GM19099 (cell line): ENCODE measurements around the gene DDR2.

ENCODE experiments used
- POLR2A ChIP-seq: IDR thresholded peaks from 3 replicates; pipeline ENCODE4 v1.6.1; 2011; ENCODE audit warnings: low read depth; ENCODE audit not compliant: insufficient read length; ENCODE audit errors: extremely low read depth

The DDR2 gene

DNA sequence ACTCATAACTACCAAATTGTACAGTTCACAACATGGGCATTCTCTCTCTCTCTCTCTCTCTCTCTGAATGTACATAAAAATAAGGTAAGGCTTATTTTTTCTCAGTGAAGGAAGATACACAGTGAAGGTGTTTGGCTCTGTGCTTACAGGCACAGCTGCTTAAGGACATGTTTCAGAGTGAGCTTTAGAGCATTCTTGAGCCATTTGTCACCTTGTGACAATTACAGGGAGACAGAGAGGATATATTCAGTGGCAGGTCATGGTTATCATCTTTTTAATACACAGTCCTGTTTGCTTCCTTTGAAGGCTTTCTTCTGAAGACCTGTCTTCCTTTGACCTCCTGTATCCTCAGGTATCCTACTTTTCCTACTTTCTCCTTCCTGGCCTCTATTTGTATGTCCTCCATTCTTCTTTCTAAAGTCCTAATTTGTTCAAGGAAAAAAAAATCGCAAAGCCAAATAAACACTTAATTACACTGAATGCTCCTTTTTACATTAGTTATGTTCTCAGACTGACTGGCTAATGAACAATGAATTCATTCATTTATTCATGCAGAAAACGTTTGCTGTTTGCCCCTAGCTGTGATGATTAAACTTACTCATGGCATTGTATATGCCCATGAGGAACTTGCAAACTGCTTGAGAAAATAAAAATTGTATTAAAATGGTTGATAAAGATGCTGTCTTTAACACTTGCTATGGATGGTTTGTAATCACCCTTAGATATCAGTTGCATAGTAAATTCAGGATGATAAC, 191.7 kb downstream of the DDR2 start:
- no peak for TF ChIP-seq POLR2A

DNA sequence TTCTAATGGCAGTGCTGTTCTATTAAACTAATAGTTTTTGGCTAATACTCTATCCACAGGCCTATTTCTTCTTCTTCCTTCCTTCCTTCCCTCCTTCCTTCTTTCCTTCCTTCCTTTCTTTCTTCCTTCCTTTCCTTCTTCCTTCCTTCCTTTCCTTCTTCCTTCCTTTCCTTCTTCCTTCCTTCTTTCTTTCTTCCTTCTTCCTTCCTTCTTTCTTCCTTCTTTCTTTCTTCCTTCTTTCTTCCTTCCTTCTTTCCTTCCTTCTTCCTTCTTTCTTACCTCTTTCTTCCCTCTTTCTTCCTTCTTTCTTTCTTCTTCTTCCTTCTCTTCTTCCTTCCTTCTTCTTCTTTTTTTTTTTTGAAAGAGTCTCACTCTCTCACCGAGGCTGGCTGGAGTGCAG, 197.0 kb downstream of the DDR2 start:
- no peak for TF ChIP-seq POLR2A

DNA sequence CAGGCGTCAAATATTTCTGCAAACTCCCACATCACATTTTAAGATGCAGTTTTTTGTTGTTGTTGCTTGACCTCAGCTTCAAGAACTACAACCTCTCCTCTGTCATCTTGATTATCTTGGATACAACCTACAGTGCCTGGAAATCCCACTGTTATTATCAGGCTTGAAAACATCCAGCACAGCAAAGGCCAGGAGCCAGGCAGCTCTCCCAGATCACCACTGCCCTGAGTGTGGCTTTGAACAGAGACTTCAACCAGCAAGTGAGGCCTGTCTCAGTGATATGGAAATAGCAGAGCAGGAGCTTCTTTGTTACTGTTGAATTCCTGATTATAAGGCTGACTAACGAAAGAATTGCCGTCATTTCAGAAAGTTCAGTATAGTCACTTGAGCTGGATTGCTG, 200.2 kb downstream of the DDR2 start:
- TF ChIP-seq POLR2A: no peak

DNA sequence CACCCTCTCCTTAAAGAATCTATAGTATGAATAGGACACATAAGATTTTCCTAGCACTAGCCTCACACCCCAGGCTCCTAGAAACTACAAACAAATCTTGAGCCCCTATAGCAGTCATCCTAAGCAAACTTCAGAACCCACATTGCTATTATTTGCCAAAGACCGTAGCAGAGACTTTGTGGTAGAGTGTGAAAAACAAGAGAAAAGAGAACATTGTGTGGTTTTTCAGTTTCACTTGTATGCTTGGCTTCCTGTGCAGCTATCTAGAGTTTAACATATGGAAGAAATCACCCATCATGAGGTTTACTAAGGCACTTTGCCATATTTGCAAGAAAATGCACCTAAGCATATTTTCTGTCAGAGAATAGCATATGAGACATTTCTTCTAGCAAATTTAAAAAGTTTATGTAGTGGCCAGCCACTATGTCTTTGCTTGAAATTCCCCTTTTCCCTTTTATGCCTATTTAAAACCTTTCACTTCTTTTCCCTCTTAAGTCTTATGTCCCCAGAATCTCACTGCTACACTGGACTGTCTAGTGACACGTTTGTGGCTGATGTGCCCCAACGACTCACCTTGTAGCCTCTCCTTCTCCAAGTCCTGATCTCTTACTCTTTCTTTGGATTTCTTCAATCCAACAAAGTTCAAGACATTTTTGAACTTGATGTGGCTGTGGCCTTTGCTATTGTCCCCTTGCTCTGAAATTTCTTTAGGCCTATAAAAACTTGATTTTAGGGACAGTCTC, 203.1 kb downstream of the DDR2 start:
- TF ChIP-seq POLR2A: no peak
